ENCODE measurements around the gene SPOCK1. TPM values are rescaled to one million over a fixed set of nuclear protein-coding genes. Genes with fewer than 3 reads are reported as not detected.

The SPOCK1 gene
- total and polyA plus RNA-seq, 4 donors: 0.07 to 0.18 (median 0.17) TPM; not detected in 1

- TF ChIP-seq REST (IDR thresholded peaks at IDR 0.05) (no peak), ATF3 (IDR thresholded peaks at IDR 0.05) (no peak), CTCF (IDR thresholded peaks at IDR 0.05; ENCODE audit: low read depth, low read length, missing input control) (no peak)
- Histone ChIP-seq H3K27me3 (ENCODE audit: control insufficient read depth in 4 of 4, insufficient read depth in 4 of 4, low read length in 3 of 4) (peaks cover 0 to 6% (median 0%) of the 10 kb centered on the region in 4 donors), H3K9ac (ENCODE audit: low read depth in 1 of 2, low read length in 2 of 2) (no peak overlapping the region), H3K36me3 (ENCODE audit: control insufficient read depth in 4 of 4, insufficient read depth in 3 of 4, low read depth in 1 of 4, low read length in 3 of 4) (no peaks in the 10 kb centered on the region), H3K4me3 (ENCODE audit: low read depth in 1 of 3, low read length in 3 of 3) (no peak overlapping the region), H3K9me3 (ENCODE audit: control insufficient read depth in 4 of 4, low read length in 3 of 4) (no peaks in the 10 kb centered on the region), H3K4me1 (ENCODE audit: control insufficient read depth in 4 of 4, insufficient read depth in 4 of 4, low read length in 3 of 4) (no peaks in the 10 kb centered on the region), H3K27ac (ENCODE audit: low read depth in 1 of 2, low read length in 2 of 2) (no peak overlapping the region)
- no peak for DNase-seq (ENCODE audit: low spot score)
- WGBS: 72% methylated on average over 8 of the region's 8 CpGs
These were observed 183.4 kb downstream of the SPOCK1 start for GRCh38 chr5:137315534-137316345.

GRCh38 chr5:137315109-137315508 is 184.0 kb downstream of the SPOCK1 start:
- Histone ChIP-seq H3K27me3 (ENCODE audit: control insufficient read depth in 4 of 4, insufficient read depth in 4 of 4, low read length in 3 of 4) (peaks cover 0 to 6% (median 0%) of the 10 kb centered on the region in 4 donors), H3K9ac (ENCODE audit: low read depth in 1 of 2, low read length in 2 of 2) (no peak overlapping the region), H3K4me1 (ENCODE audit: control insufficient read depth in 4 of 4, insufficient read depth in 4 of 4, low read length in 3 of 4) (no peaks in the 10 kb centered on the region), H3K36me3 (ENCODE audit: control insufficient read depth in 4 of 4, insufficient read depth in 3 of 4, low read depth in 1 of 4, low read length in 3 of 4) (no peaks in the 10 kb centered on the region), H3K27ac (ENCODE audit: low read depth in 1 of 2, low read length in 2 of 2) (no peak overlapping the region), H3K4me3 (ENCODE audit: low read depth in 1 of 3, low read length in 3 of 3) (no peak overlapping the region), H3K9me3 (ENCODE audit: control insufficient read depth in 4 of 4, low read length in 3 of 4) (no peaks in the 10 kb centered on the region)
- TF ChIP-seq TAF1 (conservative IDR thresholded peaks at IDR 0.05) (no peak), CTCF (IDR thresholded peaks at IDR 0.05; ENCODE audit: low read depth, low read length, missing input control) (no peak), MAX (IDR thresholded peaks at IDR 0.05) (no peak), RXRA (IDR thresholded peaks at IDR 0.05) (no peak), FOXA1 (IDR thresholded peaks at IDR 0.05) (no peak), GABPA (IDR thresholded peaks at IDR 0.05 in 1 of 2, conservative IDR thresholded peaks at IDR 0.05 in 1 of 2) (no peak), HNF4G (IDR thresholded peaks at IDR 0.05) (no peak), JUND (IDR thresholded peaks at IDR 0.05) (no peak), ATF3 (IDR thresholded peaks at IDR 0.05) (no peak), FOXA2 (IDR thresholded peaks at IDR 0.05) (no peak)
- DNase-seq (ENCODE audit: low spot score): no peak
- 91% methylated on average over 2 of the region's 2 CpGs for WGBS
